ENCODE data around the gene SLC12A7. TPM values are rescaled to one million over a fixed set of nuclear protein-coding genes. Genes with fewer than 3 reads are reported as not detected.

The SLC12A7 gene
- total RNA-seq, 1 experiment from 2014 or later: 30.8 TPM

GRCh38 chr5:1060535-1060981 lies 51.3 kb downstream of the SLC12A7 start:
- H3K9me3 ChIP-seq (ENCODE audit: control insufficient read depth, low read depth, low read length): no peaks in the 10 kb centered on the region
- no peak overlapping the region for H4K8ac ChIP-seq (replicated peaks; ENCODE audit: insufficient read length, low read depth, low read length)
- H3K18ac ChIP-seq (ENCODE audit: insufficient read length, low read depth, low read length): no peak overlapping the region
- no peaks in the 10 kb centered on the region for H3K27me3 ChIP-seq (ENCODE audit: insufficient read depth, low read length)
- peaks cover 9 to 41% (median 18%) of the 10 kb centered on the region in 3 experiments for H3K36me3 Mint-ChIP-seq (ENCODE audit: insufficient read depth in 1 of 3, low read depth in 3 of 3)
- H2BK120ac ChIP-seq (ENCODE audit: low read depth, low read length, poor library complexity, severe bottlenecking): no peak overlapping the region
- no peaks in the 10 kb centered on the region for H3K27me3 Mint-ChIP-seq (ENCODE audit: low read depth)
- no peak for DNase-seq
- H3K27ac ChIP-seq (ENCODE audit: insufficient read length, low read depth, low read length): no peak overlapping the region
- no peak overlapping the region for H4K5ac ChIP-seq (ENCODE audit: insufficient read length, low read depth, low read length)
- H3K9me3 Mint-ChIP-seq: no peaks in the 10 kb centered on the region
- H3K23ac ChIP-seq (ENCODE audit: insufficient read length, low read depth, low read length): no peak overlapping the region
- no peak overlapping the region for H4K91ac ChIP-seq (ENCODE audit: insufficient read length, low read depth, low read length)
- H3K56ac ChIP-seq (ENCODE audit: insufficient read length, low read depth, low read length): no peak overlapping the region
- WGBS (ENCODE audit: extremely low coverage, insufficient read length, low lambda C conversion rate): no CpG with 5 or more reads among the region's 24 CpGs
- no peaks in the 10 kb centered on the region for H3K4me1 ChIP-seq (ENCODE audit: insufficient read depth, low read length)
- no peak overlapping the region for H2BK12ac ChIP-seq (ENCODE audit: insufficient read length, low read depth, low read length)
- H2AFZ ChIP-seq (ENCODE audit: low read length): no peak overlapping the region
- H2BK5ac ChIP-seq (ENCODE audit: insufficient read length, low read length): no peak overlapping the region
- no peak overlapping the region for H2AK5ac ChIP-seq (ENCODE audit: insufficient read length, low read length)
- TF ChIP-seq, protein P1, sequence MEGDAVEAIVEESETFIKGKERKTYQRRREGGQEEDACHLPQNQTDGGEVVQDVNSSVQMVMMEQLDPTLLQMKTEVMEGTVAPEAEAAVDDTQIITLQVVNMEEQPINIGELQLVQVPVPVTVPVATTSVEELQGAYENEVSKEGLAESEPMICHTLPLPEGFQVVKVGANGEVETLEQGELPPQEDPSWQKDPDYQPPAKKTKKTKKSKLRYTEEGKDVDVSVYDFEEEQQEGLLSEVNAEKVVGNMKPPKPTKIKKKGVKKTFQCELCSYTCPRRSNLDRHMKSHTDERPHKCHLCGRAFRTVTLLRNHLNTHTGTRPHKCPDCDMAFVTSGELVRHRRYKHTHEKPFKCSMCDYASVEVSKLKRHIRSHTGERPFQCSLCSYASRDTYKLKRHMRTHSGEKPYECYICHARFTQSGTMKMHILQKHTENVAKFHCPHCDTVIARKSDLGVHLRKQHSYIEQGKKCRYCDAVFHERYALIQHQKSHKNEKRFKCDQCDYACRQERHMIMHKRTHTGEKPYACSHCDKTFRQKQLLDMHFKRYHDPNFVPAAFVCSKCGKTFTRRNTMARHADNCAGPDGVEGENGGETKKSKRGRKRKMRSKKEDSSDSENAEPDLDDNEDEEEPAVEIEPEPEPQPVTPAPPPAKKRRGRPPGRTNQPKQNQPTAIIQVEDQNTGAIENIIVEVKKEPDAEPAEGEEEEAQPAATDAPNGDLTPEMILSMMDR (conservative IDR thresholded peaks at IDR 0.05): no peak
- H3K4me3 Mint-ChIP-seq: no peak overlapping the region
- H2BK15ac ChIP-seq (ENCODE audit: low read depth, low read length): no peak overlapping the region
- no peak overlapping the region for H3K14ac ChIP-seq (ENCODE audit: insufficient read depth, low read length)
- no peak overlapping the region for H3K4me2 ChIP-seq (ENCODE audit: insufficient read depth, insufficient read length, low read length)
- no peaks in the 10 kb centered on the region for H3K79me2 ChIP-seq (ENCODE audit: insufficient read depth, low read length)
- H3K9ac ChIP-seq (ENCODE audit: extremely low read depth, insufficient read length, low read length): no peak overlapping the region
- H3K4ac ChIP-seq (ENCODE audit: low read depth, low read length): no peak overlapping the region
- H3K4me1 Mint-ChIP-seq: no peaks in the 10 kb centered on the region
- H3K79me1 ChIP-seq (ENCODE audit: insufficient read depth, low read depth, low read length, poor library complexity, severe bottlenecking): no peaks in the 10 kb centered on the region
- no peak overlapping the region for H3T11ph ChIP-seq (ENCODE audit: low read length)
- H3K27ac Mint-ChIP-seq: no peak overlapping the region
- no peaks in the 10 kb centered on the region for H3K23me2 ChIP-seq (ENCODE audit: insufficient read length, low read depth, low read length, poor library complexity, severe bottlenecking)
- no peaks in the 10 kb centered on the region for H4K20me1 ChIP-seq (ENCODE audit: control insufficient read depth, insufficient read depth, insufficient read length)
- no peak overlapping the region for H2BK20ac ChIP-seq (ENCODE audit: low read depth, low read length, poor library complexity, severe bottlenecking)

All from H9 (cell line).